Adrenal gland (tissue), 12 donors: ENCODE measurements around the gene COL5A1. TPM values are rescaled to one million over a fixed set of nuclear protein-coding genes. Genes with fewer than 3 reads are reported as not detected.

ENCODE experiments used
- DNase-seq, 7 donors: peaks; one replicate each; pipeline ENCODE4 v3.0.0-alpha.2; 2019 to 2020
- H3K27ac ChIP-seq, 5 donors: fragments of 200-600 bp; sonication (generic) in 4 of 5; 1 replicate in 3 of 5; 2 replicates in 2 of 5; pipeline versions ENCODE4 v1.5.1 to v1.8.0; 2016 to 2020; ENCODE audit warnings: mild to moderate bottlenecking in 1 of 5
- H3K27me3 ChIP-seq: fragments of 200-600 bp; 2 replicates; pipeline ENCODE4 v1.8.0; 2021
- H3K36me3 ChIP-seq, 2 donors: fragments of 200-600 bp; replicated peaks in 1 of 2; 1 replicate in 1 of 2; 2 replicates in 1 of 2; pipeline versions ENCODE4 v1.5.1 to v1.8.0; 2018 to 2022
- H3K4me1 ChIP-seq, 2 donors: fragments of 200-600 bp; replicated peaks in 1 of 2; 1 replicate in 1 of 2; 2 replicates in 1 of 2; pipeline versions ENCODE4 v1.5.1 to v1.8.0; 2018 to 2021
- H3K4me3 ChIP-seq, 4 donors: fragments of 200-600 bp; sonication (generic) in 3 of 4; one replicate each; pipeline ENCODE4 v1.5.1; 2016 to 2018
- H3K9me3 ChIP-seq, 3 donors: fragments of 200-600 bp; sonication (generic) in 1 of 3; replicated peaks in 1 of 3; 1 replicate in 2 of 3; 2 replicates in 1 of 3; pipeline versions ENCODE4 v1.5.1 to v1.8.0; 2016 to 2021
- POLR2A ChIP-seq, 2 donors: fragments of 450-650 bp; IDR thresholded peaks; one replicate each; pipeline ENCODE4 v1.6.1; 2017; ENCODE audit warnings: antibody characterized with exemption in 2 of 2, mild to moderate bottlenecking in 2 of 2, moderate library complexity in 1 of 2
- WGBS, 4 donors: extraction: QIAGEN DNeasy Blood & Tissue Kit in 2 of 4; methylation state at CpG; one replicate each; pipeline versions ENCODE4 v1.1.5 to v1.1.7; 2013 to 2017; 5-methylcytosine and 5-hydroxymethylcytosine counted together
- intact Hi-C, 2 donors: fragments of 100-400 bp; cut with DNase I; formaldehyde crosslinking; loops; one replicate each; pipeline versions ENCODE4 v1.14.1 to v1.15.0; 2022 to 2023
- polyA plus RNA-seq, 3 donors: library from polyadenylated mRNA; stranded (reverse); fragments of 200-250 nt in 2 of 3; fragments of 350-450 nt in 1 of 3; fragmentation: Illumina TruSeq in 1 of 3; extraction: RNeasy Lipid Tissue Mini Kit (QIAGEN cat#74804) in 1 of 3; gene quantifications; one replicate each; pipeline ENCODE4 v1.2.3, GENCODE V29; 2013 to 2014
- total RNA-seq, 9 donors: library from RNA; depleted of rRNA in 4 of 9; stranded (reverse); fragments of >200 nt in 4 of 9; fragments of 120-200 nt in 1 of 9; fragmentation: NEBNext Ultra II Directional in 1 of 9; extraction: Animal tissue kit (Norgen Biotek cat#: 25700) in 1 of 9; gene quantifications; one replicate each; pipeline versions ENCODE4 v1.1.0 to v1.2.4, GENCODE V29; 2013 to 2023
- TF ChIP-seq, protein P1 (sequence below), 6 experiments: fragments of 450-650 bp in 4 of 6; fragments of 200-600 bp in 2 of 6; sonication (generic) in 1 of 6; IDR thresholded peaks; 1 replicate in 5 of 6; 2 replicates in 1 of 6; pipeline versions ENCODE4 v1.5.1 to v1.8.0; 2016 to 2021; ENCODE audit warnings: antibody characterized with exemption in 6 of 6, mild to moderate bottlenecking in 2 of 6, moderate library complexity in 1 of 6
- donor health status: healthy with polysubstance abuse.
- donor health status: Bipolar disorder and iron deficiency.
- donor health status: DM: yes; HTN: yes; CAD: no.
- donor health status: DM: no; HTN: no; CAD: no.
- donor health status: DM: no; HTN: no; CAD: no.
- donor health status: DM: yes; HTN: yes; CAD: no.

Gene COL5A1
- total and polyA plus RNA-seq, 12 donors: 3.5 to 45.5 (median 29.3) TPM

DNA sequence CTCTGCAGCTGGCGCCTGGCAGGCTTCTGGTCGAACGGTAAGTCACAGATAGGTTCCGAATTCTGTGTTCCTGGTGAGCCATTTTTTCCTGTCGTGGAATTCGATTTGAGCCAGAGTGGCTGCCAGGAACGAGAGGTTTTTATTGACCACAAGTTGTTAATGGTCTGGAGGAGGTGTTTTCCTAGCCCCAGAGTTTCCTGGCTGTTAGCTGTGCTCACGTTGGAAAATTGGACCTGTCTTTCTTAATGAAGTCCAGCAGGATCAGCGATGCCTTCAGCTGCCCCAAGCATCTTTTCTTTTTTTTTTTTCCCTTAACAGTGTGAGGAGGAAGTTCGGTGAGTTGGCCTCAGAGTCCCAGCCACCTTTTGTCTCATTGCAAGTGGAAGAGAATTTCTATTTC, 62.9 kb downstream of the COL5A1 start:
- Histone ChIP-seq H3K4me3 (no peak overlapping the region), H3K27ac (no peak overlapping the region), H3K27me3 (no peaks in the 10 kb centered on the region), H3K36me3 (no peaks in the 10 kb centered on the region), H3K4me1 (peaks cover 0 to 12% of the 10 kb centered on the region in 2 donors), H3K9me3 (no peaks in the 10 kb centered on the region)
- intact Hi-C loops: loop anchor here in 1 of 2 donors (5.0 kb wide), 2 partner anchors 33 to 708 kb away; no protein-coding TSS in a partner anchor
- no peak for TF ChIP-seq POLR2A (IDR thresholded peaks at IDR 0.05)
- TF ChIP-seq, protein P1, sequence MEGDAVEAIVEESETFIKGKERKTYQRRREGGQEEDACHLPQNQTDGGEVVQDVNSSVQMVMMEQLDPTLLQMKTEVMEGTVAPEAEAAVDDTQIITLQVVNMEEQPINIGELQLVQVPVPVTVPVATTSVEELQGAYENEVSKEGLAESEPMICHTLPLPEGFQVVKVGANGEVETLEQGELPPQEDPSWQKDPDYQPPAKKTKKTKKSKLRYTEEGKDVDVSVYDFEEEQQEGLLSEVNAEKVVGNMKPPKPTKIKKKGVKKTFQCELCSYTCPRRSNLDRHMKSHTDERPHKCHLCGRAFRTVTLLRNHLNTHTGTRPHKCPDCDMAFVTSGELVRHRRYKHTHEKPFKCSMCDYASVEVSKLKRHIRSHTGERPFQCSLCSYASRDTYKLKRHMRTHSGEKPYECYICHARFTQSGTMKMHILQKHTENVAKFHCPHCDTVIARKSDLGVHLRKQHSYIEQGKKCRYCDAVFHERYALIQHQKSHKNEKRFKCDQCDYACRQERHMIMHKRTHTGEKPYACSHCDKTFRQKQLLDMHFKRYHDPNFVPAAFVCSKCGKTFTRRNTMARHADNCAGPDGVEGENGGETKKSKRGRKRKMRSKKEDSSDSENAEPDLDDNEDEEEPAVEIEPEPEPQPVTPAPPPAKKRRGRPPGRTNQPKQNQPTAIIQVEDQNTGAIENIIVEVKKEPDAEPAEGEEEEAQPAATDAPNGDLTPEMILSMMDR (IDR thresholded peaks at IDR 0.05): no peak
- DNase-seq: no peak
- WGBS, 4 donors: 69 to 81% (median 71%) methylated on average over 10 of the region's 10 CpGs

DNA sequence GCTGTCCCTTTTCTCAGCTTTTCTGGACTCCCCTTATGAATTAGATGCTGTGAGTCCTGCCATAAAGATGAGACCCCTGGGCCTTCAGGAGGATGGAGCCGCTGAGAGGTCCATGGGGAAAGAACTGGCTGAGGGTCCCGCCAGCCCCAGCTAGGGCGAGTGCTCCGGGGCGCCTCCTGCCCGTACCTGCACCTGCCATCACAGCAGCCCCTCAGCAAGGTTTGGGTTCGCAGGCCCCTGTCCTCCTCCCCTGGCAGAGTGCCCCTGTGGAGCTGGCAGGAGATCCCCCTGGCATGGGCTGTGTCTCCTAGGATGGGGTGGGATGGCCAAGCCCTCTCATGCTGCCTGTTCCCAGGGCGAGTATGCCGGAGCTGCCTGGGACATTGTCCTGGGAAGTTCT, 64.2 kb downstream of the COL5A1 start:
- Histone ChIP-seq H3K4me1 (peaks cover 0 to 12% of the 10 kb centered on the region in 2 donors), H3K27me3 (no peaks in the 10 kb centered on the region), H3K36me3 (no peaks in the 10 kb centered on the region), H3K4me3 (no peak overlapping the region), H3K9me3 (no peaks in the 10 kb centered on the region), H3K27ac (peak overlapping the region in 1 of 5 donors; percentile 78)
- intact Hi-C loops: no loop called here
- DNase-seq: no peak
- no peak for TF ChIP-seq POLR2A (IDR thresholded peaks at IDR 0.05)
- TF ChIP-seq, protein P1 (IDR thresholded peaks at IDR 0.05): no peak
- 83 to 100% (median 95%) methylated on average over 2 to 9 of the region's 9 CpGs for WGBS, 4 donors

DNA sequence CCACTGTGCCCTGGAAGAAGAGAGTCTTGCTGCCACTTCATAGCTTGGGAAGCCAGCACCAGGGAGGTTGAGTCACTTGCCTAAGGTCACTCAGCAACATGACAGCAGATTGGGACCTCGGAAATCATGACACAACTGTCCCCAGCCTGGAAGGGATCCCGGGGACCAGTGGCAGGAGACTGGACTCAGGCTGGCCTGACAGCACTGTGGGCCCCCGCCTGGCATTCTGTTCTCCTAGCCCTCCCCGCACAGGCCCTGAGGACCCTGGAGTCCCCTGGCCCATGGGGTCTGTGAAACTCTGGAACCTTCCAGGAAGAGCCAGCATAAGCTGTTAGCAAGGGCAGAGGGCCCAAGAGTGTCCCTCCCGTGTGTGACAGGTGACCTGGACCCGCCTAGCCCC, 64.9 kb downstream of the COL5A1 start:
- peak in 2 of 7 donors; percentile 16 to 72 for DNase-seq
- intact Hi-C loops: no loop called here
- Histone ChIP-seq H3K27me3 (no peaks in the 10 kb centered on the region), H3K27ac (peak overlapping the region in 2 of 5 donors; percentile 69 to 78), H3K4me3 (no peak overlapping the region), H3K4me1 (peaks cover 0 to 12% of the 10 kb centered on the region in 2 donors), H3K36me3 (no peaks in the 10 kb centered on the region), H3K9me3 (no peaks in the 10 kb centered on the region)
- TF ChIP-seq POLR2A (IDR thresholded peaks at IDR 0.05): no peak
- TF ChIP-seq, protein P1 (IDR thresholded peaks at IDR 0.05): no peak
- WGBS, 4 donors: 46 to 81% (median 77%) methylated on average over 3 to 6 of the region's 6 CpGs; no CpG with 5 or more reads in 1 of the 4 donors

DNA sequence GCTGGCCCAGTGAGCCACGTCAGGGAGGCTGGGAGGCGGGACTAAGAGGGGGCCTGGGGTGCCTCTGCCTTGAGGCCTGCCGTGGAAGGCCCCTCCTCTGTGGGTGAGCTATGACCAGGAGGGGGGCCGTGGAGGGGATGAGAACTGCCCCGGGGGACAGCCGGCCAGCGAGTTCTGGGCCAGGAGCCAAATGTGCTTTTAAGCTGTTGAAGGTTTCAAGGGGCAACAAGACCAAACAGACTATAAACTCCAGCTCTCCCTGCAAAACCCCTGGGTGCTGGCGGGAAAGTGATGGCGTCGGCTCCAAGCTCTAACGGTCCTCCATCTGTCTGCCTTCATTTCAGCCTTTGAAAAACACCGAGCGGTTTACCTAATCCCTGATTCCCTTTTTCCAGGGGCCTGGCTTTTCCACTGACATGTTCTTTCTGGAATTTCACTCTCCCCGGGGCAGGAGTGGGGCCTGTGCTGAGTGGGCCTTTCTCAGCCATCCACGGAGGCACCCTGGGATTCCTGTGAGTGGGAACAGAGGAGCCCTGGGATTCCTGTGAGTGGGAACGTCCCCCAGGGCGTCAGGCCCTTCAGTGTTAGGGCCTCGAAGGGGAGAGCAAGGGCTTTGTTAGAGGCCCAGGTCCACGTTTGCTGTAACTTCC, 65.6 kb downstream of the COL5A1 start:
- Histone ChIP-seq H3K36me3 (no peaks in the 10 kb centered on the region), H3K9me3 (no peaks in the 10 kb centered on the region), H3K4me3 (no peak overlapping the region), H3K4me1 (peaks cover 0 to 12% of the 10 kb centered on the region in 2 donors), H3K27ac (peak overlapping the region in 2 of 5 donors; percentile 69 to 78), H3K27me3 (no peaks in the 10 kb centered on the region)
- TF ChIP-seq POLR2A (IDR thresholded peaks at IDR 0.05): no peak
- TF ChIP-seq, protein P1 (IDR thresholded peaks at IDR 0.05): no peak
- WGBS, 4 donors: 58 to 71% (median 63%) methylated on average over 16 to 19 of the region's 19 CpGs
- DNase-seq: peak; percentile 44 to 88 (median 59)
- intact Hi-C loops: no loop called here
